PFSK-1 (cell line): ENCODE results near the gene DBF4B.

Experiments
- FOXP2 ChIP-seq: optimal IDR thresholded peaks from 2 replicates; pipeline ENCODE3; 2011; ENCODE audit warnings: borderline replicate concordance, control low read depth, inconsistent platforms; ENCODE audit not compliant: insufficient read depth; ENCODE audit errors: extremely low read length, extremely low read depth
- POLR2AphosphoS5 ChIP-seq: IDR thresholded peaks from 2 replicates; pipeline ENCODE4 v1.6.1; 2012; ENCODE audit warnings: low read depth, mild to moderate bottlenecking, control low read depth, low read length, moderate library complexity
- REST ChIP-seq, 2 experiments: IDR thresholded peaks; 2 replicates each; pipeline versions ENCODE4 v1.6.1 to v1.8.0; 2011 to 2012; ENCODE audit warnings: low read depth in 2 of 2, low read length in 2 of 2, control low read depth in 1 of 2, inconsistent platforms in 1 of 2, mild to moderate bottlenecking in 1 of 2, moderate library complexity in 1 of 2; ENCODE audit not compliant: insufficient read depth in 1 of 2
- SIN3A ChIP-seq: IDR thresholded peaks from 2 replicates; pipeline ENCODE4 v1.6.1; 2012; ENCODE audit warnings: mild to moderate bottlenecking, low read length, moderate library complexity, borderline replicate concordance; ENCODE audit not compliant: insufficient read depth
- TAF1 ChIP-seq: IDR thresholded peaks from 2 replicates; pipeline ENCODE4 v1.6.1; 2012; ENCODE audit warnings: low read length, control low read depth, borderline replicate concordance; ENCODE audit not compliant: insufficient read depth

DBF4B gene

GRCh38 chr17:44749076-44749979 is 40.9 kb downstream of the DBF4B start:
- TF ChIP-seq SIN3A, result no peak
- no peak for TF ChIP-seq FOXP2
- no peak for TF ChIP-seq REST (IDR thresholded peaks at IDR 0.05; ENCODE audit: insufficient read depth in 1 of 2, low read depth in 2 of 2, low read length in 2 of 2)
- no peak for TF ChIP-seq TAF1
- TF ChIP-seq POLR2AphosphoS5, result no peak

GRCh38 chr17:44749980-44750318 is 41.5 kb downstream of the DBF4B start:
- no peak for TF ChIP-seq TAF1

GRCh38 chr17:44751331-44751730 is 42.9 kb downstream of the DBF4B start:
- TF ChIP-seq TAF1, result no peak
- TF ChIP-seq FOXP2, result no peak
- TF ChIP-seq SIN3A, result no peak
- no peak for TF ChIP-seq REST (IDR thresholded peaks at IDR 0.05; ENCODE audit: insufficient read depth in 1 of 2, low read depth in 2 of 2, low read length in 2 of 2)
- TF ChIP-seq POLR2AphosphoS5, result no peak

GRCh38 chr17:44751806-44752205 is 43.3 kb downstream of the DBF4B start:
- TF ChIP-seq REST (IDR thresholded peaks at IDR 0.05; ENCODE audit: insufficient read depth in 1 of 2, low read depth in 2 of 2, low read length in 2 of 2) (no peak), SIN3A (no peak), POLR2AphosphoS5 (no peak), TAF1 (no peak), FOXP2 (no peak)

GRCh38 chr17:44752953-44753861 is 44.7 kb downstream of the DBF4B start:
- TF ChIP-seq POLR2AphosphoS5 (no peak), REST (IDR thresholded peaks at IDR 0.05; ENCODE audit: insufficient read depth in 1 of 2, low read depth in 2 of 2, low read length in 2 of 2) (no peak), SIN3A (no peak), FOXP2 (no peak), TAF1 (no peak)
